GM12874 (cell line): ENCODE results near the gene MKNK1.

Experiments
- TF ChIP-seq, protein P1 (sequence below): IDR thresholded peaks from 2 replicates; pipeline ENCODE4 v1.5.1; 2011; ENCODE audit warnings: low read depth, mild to moderate bottlenecking, control low read depth, low read length, moderate library complexity; ENCODE audit not compliant: insufficient read depth

Gene MKNK1

DNA sequence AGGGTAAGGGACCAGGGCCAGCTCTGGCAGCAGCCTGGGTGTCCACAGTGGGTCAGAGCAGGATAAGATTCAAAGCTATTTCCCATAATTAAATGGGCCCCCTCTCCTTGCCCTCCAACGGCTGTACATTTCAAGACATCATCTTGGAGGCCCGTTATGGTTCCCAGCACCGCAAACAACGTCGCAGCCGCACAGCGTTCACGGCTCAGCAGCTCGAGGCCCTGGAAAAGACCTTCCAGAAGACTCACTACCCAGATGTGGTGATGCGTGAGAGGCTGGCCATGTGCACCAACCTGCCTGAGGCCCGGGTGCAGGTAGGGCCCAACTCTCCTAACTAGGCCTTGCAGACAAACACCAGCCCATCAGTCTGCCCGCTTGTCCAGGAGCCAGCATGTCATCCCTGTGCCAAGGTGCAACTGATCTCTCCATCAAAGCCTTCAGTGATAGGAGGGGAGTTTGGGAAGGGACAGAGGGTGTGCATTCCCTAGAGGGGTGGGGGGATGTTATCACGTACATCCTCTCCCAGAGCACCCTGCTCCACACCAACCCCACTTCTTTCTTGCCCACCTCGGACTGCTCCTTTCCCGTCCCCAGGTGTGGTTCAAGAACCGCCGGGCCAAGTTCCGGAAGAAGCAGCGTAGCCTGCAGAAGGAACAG is 93.6 kb downstream of the MKNK1 start:
- TF ChIP-seq, protein P1, sequence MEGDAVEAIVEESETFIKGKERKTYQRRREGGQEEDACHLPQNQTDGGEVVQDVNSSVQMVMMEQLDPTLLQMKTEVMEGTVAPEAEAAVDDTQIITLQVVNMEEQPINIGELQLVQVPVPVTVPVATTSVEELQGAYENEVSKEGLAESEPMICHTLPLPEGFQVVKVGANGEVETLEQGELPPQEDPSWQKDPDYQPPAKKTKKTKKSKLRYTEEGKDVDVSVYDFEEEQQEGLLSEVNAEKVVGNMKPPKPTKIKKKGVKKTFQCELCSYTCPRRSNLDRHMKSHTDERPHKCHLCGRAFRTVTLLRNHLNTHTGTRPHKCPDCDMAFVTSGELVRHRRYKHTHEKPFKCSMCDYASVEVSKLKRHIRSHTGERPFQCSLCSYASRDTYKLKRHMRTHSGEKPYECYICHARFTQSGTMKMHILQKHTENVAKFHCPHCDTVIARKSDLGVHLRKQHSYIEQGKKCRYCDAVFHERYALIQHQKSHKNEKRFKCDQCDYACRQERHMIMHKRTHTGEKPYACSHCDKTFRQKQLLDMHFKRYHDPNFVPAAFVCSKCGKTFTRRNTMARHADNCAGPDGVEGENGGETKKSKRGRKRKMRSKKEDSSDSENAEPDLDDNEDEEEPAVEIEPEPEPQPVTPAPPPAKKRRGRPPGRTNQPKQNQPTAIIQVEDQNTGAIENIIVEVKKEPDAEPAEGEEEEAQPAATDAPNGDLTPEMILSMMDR, result no peak

DNA sequence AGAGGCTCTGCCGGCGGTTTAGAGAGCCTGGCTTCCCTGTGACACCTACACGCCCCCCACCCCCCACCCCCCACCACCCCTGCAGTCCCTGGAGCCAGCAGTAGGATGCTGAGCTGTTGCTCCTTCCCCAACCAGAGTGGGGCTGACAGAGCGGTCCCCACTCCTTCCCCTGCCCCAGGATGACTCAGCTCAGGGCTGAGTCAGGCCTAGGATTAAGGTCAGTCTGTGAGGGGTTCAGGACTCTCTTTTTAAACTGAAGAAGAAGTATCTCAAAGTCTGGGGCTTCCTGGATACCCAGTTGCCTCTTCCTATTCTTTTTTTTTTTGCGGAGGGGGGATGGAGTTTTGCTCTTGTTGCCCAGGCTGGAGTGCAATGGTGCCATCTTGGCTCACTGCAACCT is 95.3 kb downstream of the MKNK1 start:
- TF ChIP-seq, protein P1, result no peak
